Panc1 (cell line): ENCODE data around the gene ZNF292.

Source experiments
- CTCF ChIP-seq: fragments of 450-650 bp; IDR thresholded peaks from 2 replicates; pipeline ENCODE4 v1.5.1; 2017; ENCODE audit warnings: mild to moderate bottlenecking
- POLR2AphosphoS5 ChIP-seq: IDR thresholded peaks from 2 replicates; pipeline ENCODE4 v1.6.1; 2012; ENCODE audit warnings: mild to moderate bottlenecking, low read depth, low read length, moderate library complexity
- REST ChIP-seq, 2 experiments: IDR thresholded peaks; 2 replicates each; pipeline ENCODE4 v1.6.1; 2011 to 2012; ENCODE audit warnings: low read depth in 2 of 2, control low read depth in 1 of 2, low read length in 1 of 2, mild to moderate bottlenecking in 1 of 2, moderate library complexity in 1 of 2; ENCODE audit not compliant: insufficient read depth in 1 of 2
- SIN3A ChIP-seq: IDR thresholded peaks from 2 replicates; pipeline ENCODE4 v1.6.1; 2012; ENCODE audit warnings: low read depth, mild to moderate bottlenecking, low read length, moderate library complexity, borderline replicate concordance; ENCODE audit not compliant: insufficient read depth
- TCF7L2 ChIP-seq: IDR thresholded peaks from 2 replicates; pipeline ENCODE4 v1.6.1; 2011; ENCODE audit warnings: mild to moderate bottlenecking, low read depth, low read length, inconsistent platforms

DNA sequence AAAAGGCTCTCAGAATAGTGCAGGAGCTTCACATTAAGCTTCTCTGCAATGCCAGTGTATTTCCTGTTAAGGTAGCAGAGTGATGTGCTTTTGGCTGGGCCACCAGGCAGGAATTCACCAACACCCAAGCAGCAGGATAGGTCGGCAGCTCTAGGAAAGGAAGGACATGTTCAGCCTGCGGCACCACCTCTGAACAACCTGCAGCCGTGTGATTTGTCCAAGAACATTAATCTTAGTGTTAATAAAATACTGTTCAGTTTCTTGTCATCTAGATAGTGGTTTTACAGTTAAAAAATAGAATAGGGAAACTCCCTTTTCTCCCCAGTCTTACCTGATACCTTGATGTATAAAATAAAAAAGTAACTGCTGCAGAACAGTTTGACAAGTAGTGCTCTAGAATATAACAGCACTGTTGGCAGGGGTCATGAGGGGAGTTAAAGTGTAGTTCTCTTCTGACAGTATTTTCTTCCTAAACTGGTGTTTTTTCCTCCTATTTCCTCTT is 18.8 kb downstream of the ZNF292 start:
- TF ChIP-seq POLR2AphosphoS5 = no peak
- TF ChIP-seq CTCF = no peak
- no peak for TF ChIP-seq REST (IDR thresholded peaks at IDR 0.05; ENCODE audit: insufficient read depth in 1 of 2, low read depth in 2 of 2, low read length in 1 of 2)
- TF ChIP-seq SIN3A = no peak
- TF ChIP-seq TCF7L2 = no peak
